HL-60/S4 (cell line): ENCODE results near the gene BTD.

Experiments
- in situ Hi-C: fragments of 300-500 bp; cut with MboI; formaldehyde crosslinking; loops from 2 replicates; pipeline ENCODE4 v1.14.3; 2022; ENCODE audit warnings: low sequenced_read_pairs

Gene BTD

DNA sequence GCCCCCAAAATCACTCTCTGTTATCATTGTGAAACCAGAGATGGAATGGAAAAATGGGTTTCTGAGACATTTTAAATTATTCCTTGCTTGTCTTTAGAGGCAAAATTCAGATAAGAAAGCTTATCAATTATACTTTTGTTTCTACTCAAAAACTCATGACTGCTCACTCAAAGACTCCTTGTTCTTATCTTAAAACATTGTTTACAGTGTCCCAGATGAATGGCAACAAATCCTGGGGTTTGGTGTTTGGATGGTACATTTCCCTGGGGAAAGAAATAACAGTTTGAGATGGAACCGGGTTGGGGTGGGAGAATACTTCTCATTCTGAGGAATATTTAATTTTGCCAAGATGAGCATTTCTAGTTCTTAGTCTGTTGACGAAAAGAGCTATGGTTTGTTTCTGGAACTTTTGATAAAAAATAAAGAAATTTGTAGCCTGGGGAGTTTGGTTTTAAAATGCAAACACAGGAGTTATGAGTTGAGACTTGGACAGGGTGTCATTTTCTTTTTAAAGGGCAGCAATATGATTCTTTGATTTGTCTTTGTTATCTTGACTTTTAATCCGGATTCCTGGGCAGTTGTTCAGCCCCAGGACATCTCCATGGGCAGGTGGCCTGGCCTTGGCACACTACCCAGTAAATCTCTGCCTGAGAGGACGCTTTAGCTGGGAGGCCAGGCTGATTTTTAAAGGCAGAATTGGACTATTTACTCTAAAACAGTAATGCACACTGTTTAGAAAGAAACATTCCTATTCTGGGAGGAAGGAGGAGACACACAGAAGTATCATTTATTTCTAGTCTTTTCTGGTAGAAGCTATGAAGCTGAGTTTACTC, 32.4 kb downstream of the BTD start:
- in situ Hi-C loops: loop anchor here (10.0 kb wide), 1 partner anchor 171 kb away; no protein-coding TSS in a partner anchor

DNA sequence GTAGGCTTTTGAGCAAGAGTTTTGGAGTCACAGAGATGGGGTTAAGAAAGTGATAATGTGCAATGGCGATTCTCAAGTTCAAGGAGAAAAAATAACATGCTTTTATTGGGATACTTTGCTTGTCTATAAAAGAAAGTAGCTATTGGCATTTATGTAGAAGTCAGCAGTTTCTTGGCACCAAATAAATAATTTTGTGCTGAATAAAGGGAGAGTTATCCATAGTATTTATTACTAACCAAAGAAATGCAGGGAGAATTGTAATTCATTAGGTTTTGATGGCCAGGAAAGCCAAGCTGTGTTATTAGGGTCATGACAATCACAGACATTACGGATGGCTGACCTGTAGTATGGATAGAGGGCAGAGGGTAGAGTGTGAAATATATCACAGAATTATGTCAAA, 33.1 kb downstream of the BTD start:
- in situ Hi-C loops: loop anchor here (10.0 kb wide), 1 partner anchor 170 kb away; no protein-coding TSS in a partner anchor

DNA sequence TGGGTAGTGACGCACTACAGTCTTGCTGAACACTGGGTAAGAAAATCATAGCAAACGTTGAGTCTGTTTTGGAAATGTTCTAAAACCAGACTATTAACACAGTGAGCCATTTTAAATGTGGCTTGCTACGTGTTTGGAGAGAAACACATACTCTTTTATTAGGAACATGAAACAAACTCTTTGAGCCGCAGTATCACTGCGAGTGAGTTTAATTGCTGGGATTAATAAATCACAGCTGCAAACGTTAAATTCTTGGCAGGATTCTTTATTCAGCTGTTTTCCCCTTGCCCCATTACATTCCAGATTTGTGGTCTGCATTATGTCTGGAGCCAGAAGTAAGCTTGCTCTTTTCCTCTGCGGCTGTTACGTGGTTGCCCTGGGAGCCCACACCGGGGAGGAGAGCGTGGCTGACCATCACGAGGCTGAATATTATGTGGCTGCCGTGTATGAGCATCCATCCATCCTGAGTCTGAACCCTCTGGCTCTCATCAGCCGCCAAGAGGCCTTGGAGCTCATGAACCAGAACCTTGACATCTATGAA, 33.6 kb downstream of the BTD start:
- in situ Hi-C loops: loop anchor here (10.0 kb wide), 1 partner anchor 170 kb away; no protein-coding TSS in a partner anchor

DNA sequence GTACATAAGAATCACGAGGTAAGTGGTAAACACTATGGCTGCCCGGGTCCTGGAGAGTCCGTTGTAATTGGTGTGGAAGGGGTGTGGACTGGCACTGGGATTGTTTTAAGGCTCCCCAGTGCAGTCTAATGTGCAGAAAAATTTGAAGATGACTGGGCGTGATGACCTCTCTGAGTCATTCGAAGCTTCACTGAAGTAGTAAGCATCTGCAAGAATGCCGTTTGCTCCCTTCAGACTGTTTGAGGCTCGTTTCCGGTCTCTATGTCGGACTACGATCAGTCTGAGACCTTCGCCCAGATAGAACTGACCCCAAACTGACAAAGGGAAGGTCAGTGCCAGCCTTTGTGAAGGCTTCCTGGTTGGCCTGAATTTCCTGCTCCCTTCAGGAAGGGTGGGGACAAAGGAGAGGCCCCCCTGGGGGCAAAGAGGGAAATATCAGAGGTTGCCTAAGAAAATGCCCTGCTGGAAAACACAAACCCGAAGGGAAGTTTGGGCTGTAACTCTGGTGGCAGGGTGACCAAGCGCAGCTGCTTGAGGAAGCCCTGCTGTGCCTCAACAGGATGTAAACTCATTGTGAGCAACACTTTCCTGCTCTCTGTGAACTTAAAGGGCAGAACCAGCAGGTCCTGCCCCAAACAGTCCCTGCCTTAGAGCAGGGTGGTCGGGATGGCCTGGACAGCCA, 34.6 kb downstream of the BTD start:
- in situ Hi-C loops: loop anchor here (10.0 kb wide), 1 partner anchor 169 kb away; no protein-coding TSS in a partner anchor

DNA sequence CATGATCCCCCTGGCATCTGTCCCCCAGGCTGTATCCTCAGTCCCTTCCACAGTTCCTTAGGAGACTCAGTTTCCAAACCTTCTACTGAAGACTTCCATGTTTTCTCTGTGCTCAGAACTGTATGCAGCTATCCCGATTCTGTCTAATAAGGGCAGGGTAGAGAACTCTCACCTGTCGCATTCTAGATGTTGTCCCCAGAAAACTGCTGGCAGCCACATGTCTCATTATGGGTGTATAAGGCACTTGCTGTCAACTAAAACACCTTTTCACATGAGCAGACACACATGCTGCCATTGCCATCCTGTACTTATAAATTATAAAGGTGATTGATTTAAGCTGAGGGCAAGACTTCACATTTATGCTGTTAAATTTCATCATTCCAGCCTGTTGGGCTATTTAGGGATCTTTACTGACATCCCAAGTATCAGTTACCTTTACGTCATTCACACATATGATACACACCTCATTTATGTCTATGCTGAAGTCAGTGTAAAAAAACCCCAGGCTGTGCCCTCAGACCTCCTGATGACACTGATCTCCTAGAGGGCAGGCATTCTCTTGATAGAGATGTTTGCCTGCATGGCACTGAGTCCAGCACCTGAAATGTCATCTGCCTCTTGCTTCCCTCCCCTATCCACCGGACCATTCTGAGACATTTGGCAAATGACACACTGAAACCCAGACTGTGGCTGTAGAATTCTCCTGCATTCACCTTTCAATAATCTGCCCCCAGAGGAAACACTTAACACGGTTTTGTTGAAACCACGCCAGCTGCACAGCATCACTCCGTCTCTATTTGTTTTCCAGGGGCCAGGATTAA, 35.8 kb downstream of the BTD start:
- in situ Hi-C loops: loop anchor here (10.0 kb wide), 1 partner anchor 167 kb away; no protein-coding TSS in a partner anchor

DNA sequence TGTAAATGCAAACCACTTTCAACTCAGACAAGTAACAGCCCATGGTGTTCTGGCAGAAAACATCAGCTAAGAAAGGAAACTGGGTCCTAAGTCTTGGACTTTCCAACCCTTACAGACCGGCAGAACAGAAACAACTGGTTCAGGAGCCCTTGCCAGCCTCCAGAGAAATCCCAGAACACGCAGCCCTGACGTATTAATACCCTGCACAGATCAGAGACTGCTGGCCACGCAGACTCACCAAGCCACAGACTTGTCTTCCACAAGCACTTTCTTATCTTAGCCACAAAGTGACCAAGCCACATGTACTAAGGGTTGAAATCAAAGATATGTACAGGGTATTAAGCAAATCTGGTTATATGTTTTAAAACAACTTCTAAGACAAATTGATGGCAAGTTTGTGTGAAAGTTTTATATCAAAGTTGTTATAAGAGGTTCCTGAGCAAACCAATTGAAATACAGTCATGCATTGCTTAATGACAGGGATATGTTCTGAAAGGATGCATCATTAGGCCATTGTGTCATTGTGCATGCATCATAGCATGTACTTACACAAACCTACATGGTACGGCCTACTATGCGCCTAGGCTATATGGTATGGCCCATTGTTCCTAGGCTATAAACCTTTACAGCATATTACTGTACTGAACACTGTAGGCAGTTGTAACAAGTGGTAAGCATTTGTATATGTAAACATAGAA, 36.8 kb downstream of the BTD start:
- in situ Hi-C loops: loop anchor here (10.0 kb wide), 1 partner anchor 166 kb away; no protein-coding TSS in a partner anchor

DNA sequence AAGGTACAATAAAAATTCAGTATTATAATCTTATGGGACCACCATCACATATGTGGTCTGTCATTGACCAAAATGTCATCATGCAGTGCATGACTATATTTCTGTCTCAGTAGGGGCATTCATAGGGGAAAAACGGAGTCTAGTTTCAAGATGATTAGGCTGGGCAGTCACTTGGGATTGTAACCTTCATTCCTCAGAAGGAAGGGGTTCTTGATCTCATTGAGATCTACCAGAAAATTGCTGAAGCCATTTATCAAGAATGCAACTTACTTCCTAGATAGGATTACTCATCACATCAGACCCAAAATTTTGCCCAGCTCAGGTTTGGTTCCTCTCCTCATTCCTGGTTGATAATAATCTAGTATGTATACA, 37.3 kb downstream of the BTD start:
- in situ Hi-C loops: loop anchor here (10.0 kb wide), 1 partner anchor 166 kb away; no protein-coding TSS in a partner anchor

DNA sequence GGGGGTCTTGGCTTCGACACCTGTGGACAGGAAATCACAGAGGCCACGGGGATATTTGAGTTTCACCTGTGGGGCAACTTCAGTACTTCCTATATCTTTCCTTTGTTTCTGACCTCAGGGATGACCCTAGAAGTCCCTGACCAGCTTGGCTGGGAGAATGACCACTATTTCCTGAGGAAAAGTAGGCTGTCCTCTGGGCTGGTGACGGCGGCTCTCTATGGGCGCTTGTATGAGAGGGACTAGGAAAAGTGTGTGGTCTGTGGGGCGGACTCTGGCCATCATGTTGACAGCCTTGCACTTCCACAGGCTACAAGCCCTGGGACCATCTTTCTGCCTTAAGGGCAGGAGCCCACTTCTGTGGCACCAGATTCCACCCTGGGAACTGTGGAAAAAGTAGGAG, 43.7 kb downstream of the BTD start:
- in situ Hi-C loops: no loop called here

DNA sequence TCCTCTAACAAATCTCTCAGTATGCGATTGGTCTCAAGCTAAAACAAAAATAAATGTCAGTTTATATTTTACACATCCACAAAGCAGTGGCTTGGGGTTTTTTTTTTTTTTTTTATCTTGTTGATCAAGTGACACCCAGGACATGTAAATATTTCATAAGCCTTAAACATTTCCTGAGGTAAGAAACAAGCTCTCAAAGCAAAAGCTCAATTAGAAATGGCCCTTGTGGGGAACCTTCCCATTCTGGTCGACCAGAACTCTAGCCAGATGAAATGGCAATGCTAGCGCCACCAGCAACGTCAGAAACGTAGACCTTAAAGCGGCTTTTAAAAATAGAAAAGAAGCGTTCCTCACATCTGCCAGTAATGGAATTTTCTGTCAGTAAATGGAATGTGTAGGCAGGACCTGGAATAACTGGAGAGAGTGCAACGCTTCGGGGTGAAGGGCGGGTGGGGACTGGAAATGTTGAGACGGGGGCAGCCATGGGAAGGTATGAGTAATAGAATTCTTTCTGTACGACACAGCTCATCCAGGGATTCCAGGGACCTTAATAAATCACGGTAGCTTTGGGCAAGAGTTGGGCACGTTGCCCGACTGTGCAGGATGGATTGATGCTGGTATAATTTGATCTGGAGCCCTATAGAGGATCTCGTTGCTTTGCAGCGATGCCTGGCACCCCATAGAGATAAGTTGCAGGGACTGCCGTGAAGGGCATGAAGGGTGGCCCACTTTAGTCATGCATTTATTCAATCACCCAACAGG, 44.4 kb downstream of the BTD start:
- in situ Hi-C loops: no loop called here

DNA sequence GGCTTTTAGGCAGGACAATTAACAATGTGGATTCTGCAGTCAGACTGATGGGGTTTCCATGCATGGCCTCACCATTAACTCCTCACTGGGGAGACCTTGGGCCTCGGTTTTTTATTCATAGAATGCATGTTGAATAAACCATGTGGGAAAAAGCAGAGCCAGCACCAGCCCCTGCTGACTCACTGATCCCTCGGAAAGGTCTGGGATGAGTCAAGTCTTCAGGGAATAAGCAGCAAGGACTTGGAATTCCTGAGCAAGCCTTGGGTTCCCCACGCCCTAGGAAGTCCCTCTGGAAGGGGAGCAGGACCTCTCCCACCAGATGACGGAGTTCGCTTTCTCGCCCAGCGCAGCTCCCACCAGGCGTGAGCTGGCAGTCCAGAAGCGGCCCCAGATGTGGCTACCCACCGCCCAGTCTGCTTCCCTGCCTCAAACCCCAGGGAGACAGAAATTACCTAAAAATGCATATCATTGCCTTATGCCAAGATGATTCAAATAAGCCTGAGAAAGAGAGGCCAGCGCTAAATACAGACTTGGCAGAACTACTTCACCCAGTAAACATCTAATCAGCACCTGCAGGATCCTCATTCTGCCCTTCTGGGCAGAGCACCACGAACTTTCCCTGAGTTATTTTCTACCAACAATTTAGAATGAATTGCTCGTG, 45.4 kb downstream of the BTD start:
- in situ Hi-C loops: no loop called here

DNA sequence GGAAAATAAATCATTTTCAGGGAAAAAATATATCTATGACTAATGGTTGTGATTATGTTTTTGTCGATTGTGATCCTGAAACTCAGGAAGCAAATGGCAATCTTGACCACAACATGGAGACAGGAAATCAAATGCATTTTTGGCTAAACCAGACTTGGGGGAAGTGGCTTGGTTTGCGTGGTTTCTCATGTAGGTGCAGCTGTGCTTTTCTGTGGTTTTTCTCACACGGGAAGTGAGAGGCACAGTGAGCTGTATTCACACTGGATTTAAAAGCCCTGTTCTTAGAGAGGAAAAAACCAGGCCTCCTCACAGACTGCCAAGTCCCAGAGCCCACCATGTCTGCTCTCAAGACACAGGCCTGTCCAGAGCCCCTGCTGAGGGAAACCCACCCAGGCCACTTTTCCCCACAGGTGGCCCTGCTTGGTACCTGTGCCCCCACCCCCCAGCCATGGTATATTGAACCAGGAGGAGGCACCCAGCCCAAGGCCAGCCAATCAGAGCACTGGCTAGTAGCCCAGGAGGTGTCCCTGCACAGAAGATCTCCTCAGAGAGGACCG, 46.1 kb downstream of the BTD start:
- in situ Hi-C loops: no loop called here

DNA sequence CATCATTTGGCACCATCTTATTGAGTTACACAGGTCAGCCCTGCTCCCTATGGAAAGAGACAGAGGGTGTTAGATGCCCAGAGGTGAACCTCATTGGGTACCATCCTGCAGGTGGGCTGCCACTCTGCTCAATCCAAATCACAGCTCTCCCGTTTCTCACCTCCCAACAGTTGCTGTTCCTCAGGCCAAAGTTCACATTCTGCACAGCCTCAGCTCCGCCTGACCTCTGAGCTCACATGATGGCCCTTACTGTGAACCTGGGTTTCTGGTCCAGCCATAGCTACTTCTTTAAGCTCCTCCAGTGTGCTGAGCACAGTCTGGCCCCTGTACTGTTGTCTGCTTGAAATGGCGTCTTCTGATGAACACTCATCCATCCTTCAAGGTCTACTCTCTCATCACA, 47.8 kb downstream of the BTD start:
- in situ Hi-C loops: no loop called here

DNA sequence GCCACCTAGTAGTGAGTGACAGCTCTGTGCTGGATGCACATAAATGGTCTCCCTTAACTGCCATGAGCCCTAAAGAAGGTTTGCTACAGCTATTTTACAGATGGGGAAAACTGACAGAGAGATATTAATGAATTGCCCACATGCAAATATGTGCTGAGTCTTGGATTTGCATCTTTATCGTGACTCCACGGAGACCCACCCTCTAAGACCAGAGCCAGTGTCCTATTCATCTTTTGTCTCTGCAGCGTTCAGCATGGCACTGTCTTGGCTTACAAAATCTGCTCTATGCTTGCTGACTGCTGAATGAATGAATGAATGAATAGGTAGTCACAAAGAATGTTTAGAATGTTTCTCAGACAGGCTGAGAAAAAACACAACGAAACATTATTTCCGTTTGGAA, 48.3 kb downstream of the BTD start:
- in situ Hi-C loops: no loop called here

DNA sequence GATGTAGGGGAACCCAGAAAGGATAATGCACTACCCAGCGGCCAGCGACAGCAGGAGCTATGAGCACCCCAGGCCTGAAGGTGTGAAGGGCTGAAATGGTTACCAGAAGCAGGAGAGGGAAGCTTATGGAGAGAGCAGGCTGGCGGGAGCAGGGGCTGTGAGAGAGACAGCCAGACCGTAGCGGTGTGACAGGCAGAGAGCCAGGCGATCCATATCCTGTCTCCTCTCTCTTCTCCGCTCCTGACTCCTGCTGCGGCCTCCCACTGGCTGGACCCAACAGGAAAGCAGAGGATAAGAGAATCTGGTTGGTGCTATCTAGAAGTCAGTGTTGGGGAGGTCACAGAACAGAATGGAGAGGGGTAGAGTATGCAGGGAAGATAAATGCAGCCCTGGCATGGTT, 49.9 kb downstream of the BTD start:
- in situ Hi-C loops: no loop called here

DNA sequence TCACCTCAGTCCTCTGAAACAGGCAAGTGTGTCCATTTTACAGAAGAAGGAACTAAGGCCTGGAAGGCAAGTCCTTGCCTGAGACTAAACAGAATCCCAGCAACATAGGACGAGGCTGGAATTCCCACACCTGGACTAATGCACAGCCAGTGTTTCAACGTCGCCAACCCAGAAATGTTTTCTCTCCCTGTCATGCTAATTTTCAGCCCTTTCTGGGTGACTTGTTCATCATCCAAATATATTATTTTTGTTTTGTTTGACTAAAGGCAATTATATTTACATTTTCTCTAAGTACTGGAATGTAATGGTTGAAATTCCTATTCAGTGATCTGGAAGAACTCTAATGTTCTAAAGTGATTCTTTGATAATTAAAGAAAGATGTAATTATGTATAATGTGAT, 51.8 kb downstream of the BTD start:
- in situ Hi-C loops: no loop called here

DNA sequence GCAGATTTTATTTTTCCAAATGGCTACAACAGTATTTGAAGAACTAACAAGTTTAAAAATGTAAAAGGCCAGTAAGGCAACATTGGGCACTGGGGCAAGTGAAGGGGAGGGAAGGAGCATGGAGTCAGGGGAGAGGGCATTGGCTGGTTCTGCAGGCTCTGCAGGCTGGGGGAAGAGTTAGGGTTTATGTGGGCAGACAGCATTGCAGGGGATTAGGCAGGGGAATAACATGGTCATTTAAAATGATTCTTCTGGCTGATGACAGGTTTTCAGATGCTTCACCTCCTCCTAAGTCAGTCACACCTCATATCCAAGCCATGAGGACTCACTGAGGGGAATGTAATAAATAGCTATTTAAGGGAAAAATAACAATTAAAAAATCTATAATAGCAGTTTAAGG, 52.6 kb downstream of the BTD start:
- in situ Hi-C loops: no loop called here

DNA sequence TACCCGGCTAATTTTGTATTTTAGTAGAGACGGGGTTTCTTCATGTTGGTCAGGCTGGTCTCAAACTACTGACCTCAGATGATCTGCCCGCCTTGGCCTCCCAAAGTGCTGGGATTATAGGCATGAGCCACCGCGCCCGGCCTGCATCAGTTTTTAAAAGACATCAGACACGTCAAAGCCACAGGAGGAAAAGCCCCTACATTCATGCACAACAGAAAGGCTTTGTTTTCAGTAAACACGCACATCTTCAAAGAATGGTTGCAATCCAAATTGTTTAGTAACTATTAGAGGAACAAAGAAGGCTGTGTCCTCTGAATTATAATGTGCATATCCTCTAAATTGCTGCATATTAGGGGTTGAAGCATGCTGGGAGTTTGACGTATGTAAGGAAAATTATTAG, 53.3 kb downstream of the BTD start:
- in situ Hi-C loops: no loop called here

DNA sequence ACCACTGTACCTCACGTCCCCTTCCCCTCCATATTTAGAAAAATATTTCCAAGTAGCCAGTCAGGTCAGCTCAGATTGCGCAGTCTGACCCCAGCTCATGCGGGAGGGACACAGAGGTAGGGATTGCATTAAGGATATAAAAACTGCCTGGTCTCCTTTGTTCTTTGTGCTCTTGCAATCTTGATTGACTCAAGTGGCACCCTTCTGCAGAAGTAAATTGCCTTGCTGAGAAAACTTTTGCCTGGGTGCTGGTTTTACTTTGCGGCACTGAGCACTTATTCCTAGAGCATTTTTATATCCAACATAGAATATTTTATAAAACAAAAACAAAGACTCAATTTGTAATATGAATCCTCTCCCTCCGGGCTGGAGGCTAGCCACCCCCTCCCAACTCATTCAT, 54.8 kb downstream of the BTD start:
- in situ Hi-C loops: no loop called here

DNA sequence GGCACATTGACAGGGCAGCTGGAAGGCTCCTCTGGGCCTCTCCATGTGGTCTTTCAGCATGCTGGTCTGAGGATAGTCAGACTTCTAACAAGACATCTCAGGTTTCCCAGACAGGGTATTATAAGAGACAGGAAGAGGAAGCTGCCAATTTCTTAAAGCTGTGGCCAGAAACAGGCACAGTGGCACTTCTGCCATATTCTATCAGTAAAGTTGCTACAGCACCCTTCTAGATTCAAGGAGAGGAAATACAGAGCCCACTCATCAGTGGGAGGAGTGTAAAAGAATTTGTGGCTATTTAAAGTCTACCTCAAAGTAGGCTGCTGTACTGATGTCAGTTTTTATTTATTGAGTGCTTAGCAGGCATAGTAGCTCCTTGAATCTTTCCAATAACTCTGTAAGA, 55.5 kb downstream of the BTD start:
- in situ Hi-C loops: no loop called here
